ENCODE results near the gene GID8. TPM values are rescaled to one million over a fixed set of nuclear protein-coding genes. Genes with fewer than 3 reads are reported as not detected.

Gene GID8
- total and polyA plus RNA-seq, 2 experiments from 2014 or later = 17.6 to 31.0 TPM

DNA sequence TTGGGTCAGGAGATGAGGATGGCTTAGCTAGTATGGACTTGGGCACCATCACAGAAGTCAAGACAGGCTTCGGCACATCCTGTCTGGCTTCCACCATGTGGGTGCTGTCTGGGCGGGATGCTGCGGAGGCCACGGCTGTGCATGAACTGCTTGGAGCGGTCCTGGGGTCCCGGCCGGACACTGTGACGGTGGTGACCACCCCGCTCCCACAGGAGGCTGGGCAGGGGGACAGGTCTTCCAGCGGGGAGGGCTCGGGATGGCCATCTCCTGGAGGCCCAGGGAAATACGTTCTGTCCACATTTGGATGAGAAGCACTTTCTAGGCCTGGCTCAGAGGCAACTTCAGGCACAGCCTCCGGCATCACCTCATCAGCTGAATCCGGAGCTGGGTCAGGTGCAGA, 44.2 kb upstream of the GID8 start:
- TF ChIP-seq EZH2 (IDR thresholded peaks at IDR 0.05; ENCODE audit: insufficient read depth, poor library complexity, severe bottlenecking) = no peak
- no peak for TF ChIP-seq EZH2phosphoT487 (IDR thresholded peaks at IDR 0.05; ENCODE audit: insufficient read depth, low read depth)
- Histone ChIP-seq H3K9me2 (ENCODE audit: insufficient read depth) (no peaks in the 10 kb centered on the region), H3K9ac (no peak overlapping the region), H3K4me2 (ENCODE audit: unreplicated experiment) (no peak overlapping the region), H3K9me3 (ENCODE audit: low read depth) (no peaks in the 10 kb centered on the region), H3K4me3 (no peak overlapping the region), H2AFZ (no peak overlapping the region), H3K79me2 (ENCODE audit: insufficient read depth) (no peaks in the 10 kb centered on the region; the same call in 1 of the 2 replicates), H3K27me3 (replicated peaks; ENCODE audit: insufficient read depth) (no peaks in the 10 kb centered on the region), H3F3A (ENCODE audit: insufficient read depth) (peaks cover 6% of the 10 kb centered on the region; the same call in 1 of the 2 replicates), H4K20me1 (ENCODE audit: insufficient read depth) (no peaks in the 10 kb centered on the region), H3K4me1 (ENCODE audit: insufficient read depth) (no peaks in the 10 kb centered on the region), H3K27ac (no peak overlapping the region), H3K36me3 (ENCODE audit: low read depth) (peaks cover 52% of the 10 kb centered on the region)
- in situ Hi-C loops (cut with MboI) = no loop called here
- DNase-seq = peak; percentile 18
- WGBS, 2 experiments (ENCODE audit: low coverage in 1 of 2, low lambda C conversion rate in 2 of 2, missing lambda C conversion rate in 2 of 2) = 91 to 95% methylated on average over 14 of the region's 14 CpGs

DNA sequence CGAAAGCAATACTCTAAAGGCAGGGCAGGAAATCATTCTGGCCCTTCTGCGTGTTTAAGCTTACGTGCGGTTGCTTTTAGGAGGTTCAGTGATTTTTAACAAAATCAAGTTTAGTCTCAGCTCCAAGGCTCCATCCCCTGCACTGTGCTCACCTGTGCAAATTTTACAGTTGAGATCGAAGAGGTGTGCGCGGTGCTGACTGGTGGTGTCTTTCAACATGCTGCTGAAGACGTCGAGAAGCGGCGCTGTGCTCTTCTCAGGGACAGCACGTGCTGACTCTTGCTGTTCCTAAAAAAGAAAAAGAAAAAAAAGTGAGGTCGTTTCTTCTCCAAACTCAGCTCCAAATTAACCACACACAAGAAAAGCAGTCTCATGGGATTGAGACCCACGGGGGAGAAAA, 43.7 kb upstream of the GID8 start:
- 92 to 97% methylated on average over 14 of the region's 14 CpGs for WGBS, 2 experiments (ENCODE audit: low coverage in 1 of 2, low lambda C conversion rate in 2 of 2, missing lambda C conversion rate in 2 of 2)

DNA sequence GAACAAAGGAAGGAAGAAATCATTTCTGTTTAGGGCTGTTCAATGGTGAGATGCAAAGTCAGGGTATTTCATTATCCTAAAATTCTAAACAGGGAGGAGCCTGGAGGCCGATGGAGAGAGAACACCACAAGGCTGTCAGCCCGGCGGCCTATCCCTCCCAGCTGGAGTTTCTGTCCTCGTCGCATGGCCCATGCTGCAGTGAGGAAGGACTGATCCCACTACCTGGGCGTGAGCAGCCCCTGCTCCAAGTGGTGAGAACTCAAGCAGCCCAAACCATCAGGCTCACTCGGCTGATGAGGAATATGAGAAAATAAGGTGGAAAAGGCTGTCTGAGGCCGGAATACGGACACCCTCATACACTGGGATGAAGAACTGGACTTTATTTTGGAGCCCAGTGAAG, 42.4 kb upstream of the GID8 start:
- H3K27ac ChIP-seq = no peak overlapping the region
- no peak overlapping the region for H3K4me2 ChIP-seq (ENCODE audit: unreplicated experiment)
- H3K9ac ChIP-seq = no peak overlapping the region
- in situ Hi-C loops (cut with MboI) = no loop called here
- no peaks in the 10 kb centered on the region for H4K20me1 ChIP-seq (ENCODE audit: insufficient read depth)
- no peak overlapping the region for H3K4me3 ChIP-seq
- no peaks in the 10 kb centered on the region; the same call in 1 of the 2 replicates for H3K79me2 ChIP-seq (ENCODE audit: insufficient read depth)
- no peaks in the 10 kb centered on the region for H3K9me2 ChIP-seq (ENCODE audit: insufficient read depth)
- TF ChIP-seq EZH2 (IDR thresholded peaks at IDR 0.05; ENCODE audit: insufficient read depth, poor library complexity, severe bottlenecking) (no peak), EZH2phosphoT487 (IDR thresholded peaks at IDR 0.05; ENCODE audit: insufficient read depth, low read depth) (no peak)
- H3K36me3 ChIP-seq (ENCODE audit: low read depth) = peaks cover 39% of the 10 kb centered on the region
- no peaks in the 10 kb centered on the region for H3K9me3 ChIP-seq (ENCODE audit: low read depth)
- H3K4me1 ChIP-seq (ENCODE audit: insufficient read depth) = no peaks in the 10 kb centered on the region
- no peak overlapping the region for H2AFZ ChIP-seq
- H3K27me3 ChIP-seq (replicated peaks; ENCODE audit: insufficient read depth) = no peaks in the 10 kb centered on the region
- peaks cover under 1% of the 10 kb centered on the region; the same call in 1 of the 2 replicates for H3F3A ChIP-seq (ENCODE audit: insufficient read depth)
- 77 to 82% methylated on average over 9 of the region's 9 CpGs for WGBS, 2 experiments (ENCODE audit: low coverage in 1 of 2, low lambda C conversion rate in 2 of 2, missing lambda C conversion rate in 2 of 2)
- no peak for DNase-seq

More for the DNA sequence above, 43.7 kb upstream of the GID8 start:
- H3F3A ChIP-seq (ENCODE audit: insufficient read depth) = peaks cover under 1% of the 10 kb centered on the region; the same call in 1 of the 2 replicates
- no peaks in the 10 kb centered on the region for H4K20me1 ChIP-seq (ENCODE audit: insufficient read depth)
- no peak overlapping the region for H3K27ac ChIP-seq
- H3K4me1 ChIP-seq (ENCODE audit: insufficient read depth) = no peaks in the 10 kb centered on the region
- no peak overlapping the region for H3K4me2 ChIP-seq (ENCODE audit: unreplicated experiment)
- peaks cover 52% of the 10 kb centered on the region for H3K36me3 ChIP-seq (ENCODE audit: low read depth)
- H3K9ac ChIP-seq = no peak overlapping the region
- no peaks in the 10 kb centered on the region for H3K27me3 ChIP-seq (replicated peaks; ENCODE audit: insufficient read depth)
- no peaks in the 10 kb centered on the region for H3K9me2 ChIP-seq (ENCODE audit: insufficient read depth)
- no peak overlapping the region for H2AFZ ChIP-seq
- H3K9me3 ChIP-seq (ENCODE audit: low read depth) = no peaks in the 10 kb centered on the region
- no peaks in the 10 kb centered on the region; the same call in 1 of the 2 replicates for H3K79me2 ChIP-seq (ENCODE audit: insufficient read depth)
- DNase-seq = no peak
- no peak overlapping the region for H3K4me3 ChIP-seq
- TF ChIP-seq EZH2phosphoT487 (IDR thresholded peaks at IDR 0.05; ENCODE audit: insufficient read depth, low read depth) = no peak
- TF ChIP-seq EZH2 (IDR thresholded peaks at IDR 0.05; ENCODE audit: insufficient read depth, poor library complexity, severe bottlenecking) = no peak
- in situ Hi-C loops (cut with MboI) = no loop called here

DNA sequence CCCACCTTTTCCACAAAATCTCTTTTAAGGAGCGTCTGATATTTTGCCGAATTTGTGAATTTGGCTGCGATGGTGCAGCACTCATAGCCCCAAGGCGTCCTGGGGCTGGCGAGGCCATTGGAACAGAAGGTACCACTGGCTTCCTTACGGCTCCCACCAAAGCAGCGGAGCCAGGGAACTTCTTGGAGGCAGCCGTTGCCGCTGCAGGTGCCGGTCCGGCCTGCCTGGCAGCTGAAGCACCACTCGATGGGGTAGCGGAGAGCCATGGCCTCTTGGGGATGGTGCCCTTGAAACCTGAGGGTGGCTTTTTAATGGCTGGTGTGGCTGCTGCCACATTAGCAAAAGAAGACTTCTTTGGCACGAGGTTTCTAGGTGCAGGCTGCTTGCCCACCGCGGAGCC, 41.4 kb upstream of the GID8 start:
- Histone ChIP-seq H3K27ac (no peak overlapping the region), H3K9ac (no peak overlapping the region), H3K27me3 (replicated peaks; ENCODE audit: insufficient read depth) (no peaks in the 10 kb centered on the region), H3K79me2 (ENCODE audit: insufficient read depth) (no peaks in the 10 kb centered on the region; the same call in 1 of the 2 replicates), H3F3A (ENCODE audit: insufficient read depth) (peaks cover 10% of the 10 kb centered on the region; the same call in 1 of the 2 replicates), H2AFZ (no peak overlapping the region), H3K36me3 (ENCODE audit: low read depth) (peaks cover 38% of the 10 kb centered on the region), H3K4me1 (ENCODE audit: insufficient read depth) (no peaks in the 10 kb centered on the region), H3K4me3 (no peak overlapping the region), H3K4me2 (ENCODE audit: unreplicated experiment) (no peak overlapping the region), H3K9me2 (ENCODE audit: insufficient read depth) (no peaks in the 10 kb centered on the region), H3K9me3 (ENCODE audit: low read depth) (no peaks in the 10 kb centered on the region), H4K20me1 (ENCODE audit: insufficient read depth) (no peaks in the 10 kb centered on the region)
- TF ChIP-seq EZH2 (IDR thresholded peaks at IDR 0.05; ENCODE audit: insufficient read depth, poor library complexity, severe bottlenecking) (no peak), EZH2phosphoT487 (IDR thresholded peaks at IDR 0.05; ENCODE audit: insufficient read depth, low read depth) (no peak)
- WGBS, 2 experiments (ENCODE audit: low coverage in 1 of 2, low lambda C conversion rate in 2 of 2, missing lambda C conversion rate in 2 of 2) = 96% methylated on average over 16 of the region's 16 CpGs
- DNase-seq = no peak
- in situ Hi-C loops (cut with MboI) = no loop called here

Measured in GM23248 (cell line).